Astrocyte of the spinal cord (primary cell): ENCODE data around the gene HSFX4.

Source experiments
- DNase-seq: peaks from one replicate; pipeline ENCODE4 v3.0.0; 2011; ENCODE audit warnings: low read depth, low spot score
- H3K4me3 ChIP-seq: 2 replicates; pipeline ENCODE4 v1.5.1; 2011; ENCODE audit warnings: low read depth, mild to moderate bottlenecking, low read length, moderate library complexity
- CTCF ChIP-seq: IDR thresholded peaks from 2 replicates; pipeline ENCODE4 v1.5.1; 2012; ENCODE audit warnings: low read depth, mild to moderate bottlenecking, low read length, inconsistent platforms
- in situ Hi-C: cut with HindIII; loops from 2 replicates; pipeline ENCODE4 v1.10.0; 2017; ENCODE audit warnings: low sequenced_read_pairs

The HSFX4 gene

GRCh38 chrX:149979126-149979644 is 49.8 kb downstream of the HSFX4 start:
- in situ Hi-C loops: no loop called here
- DNase-seq: no peak
- no peak for TF ChIP-seq CTCF
- no peak overlapping the region for H3K4me3 ChIP-seq
